GM18951 (cell line): ENCODE results near the gene CROCC2.

Experiments
- POLR2A ChIP-seq: IDR thresholded peaks from 4 replicates; pipeline ENCODE4 v1.6.1; 2011; ENCODE audit warnings: mild to moderate bottlenecking; ENCODE audit not compliant: insufficient read length, insufficient read depth; ENCODE audit errors: extremely low read depth
- in situ Hi-C: fragments of 300-500 bp; cut with MboI; formaldehyde crosslinking; loops from one replicate; pipeline ENCODE4 v1.12.0; 2022; ENCODE audit warnings: low sequenced_read_pairs, mixed read lengths, inconsistent platforms; ENCODE audit not compliant: unreplicated experiment

CROCC2 gene

GRCh38 chr2:240912878-240913809 lies 7.0 kb downstream of the CROCC2 start:
- in situ Hi-C loops: no loop called here
- TF ChIP-seq POLR2A: no peak

- in situ Hi-C loops: no loop called here
- no peak for TF ChIP-seq POLR2A
Observed at GRCh38 chr2:240913810-240914644, 7.9 kb downstream of the CROCC2 start.

GRCh38 chr2:240914645-240915525 lies 8.7 kb downstream of the CROCC2 start:
- in situ Hi-C loops: no loop called here
- no peak for TF ChIP-seq POLR2A

GRCh38 chr2:240915526-240916341 lies 9.6 kb downstream of the CROCC2 start:
- TF ChIP-seq POLR2A: no peak
- in situ Hi-C loops: no loop called here

GRCh38 chr2:240916571-240917008 lies 10.5 kb downstream of the CROCC2 start:
- in situ Hi-C loops: no loop called here
- no peak for TF ChIP-seq POLR2A

- in situ Hi-C loops: no loop called here
- TF ChIP-seq POLR2A: no peak
Observed at GRCh38 chr2:240917009-240917683, 11.0 kb downstream of the CROCC2 start.

GRCh38 chr2:240917684-240918257 lies 11.6 kb downstream of the CROCC2 start:
- no peak for TF ChIP-seq POLR2A
- in situ Hi-C loops: no loop called here

GRCh38 chr2:240918258-240919091 lies 12.3 kb downstream of the CROCC2 start:
- no peak for TF ChIP-seq POLR2A

GRCh38 chr2:240919161-240919781 lies 13.1 kb downstream of the CROCC2 start:
- TF ChIP-seq POLR2A: no peak

More at GRCh38 chr2:240918258-240919091, 12.3 kb downstream of the CROCC2 start:
- in situ Hi-C loops: no loop called here

More at GRCh38 chr2:240919161-240919781, 13.1 kb downstream of the CROCC2 start:
- in situ Hi-C loops: no loop called here
